HepG2 (cell line): ENCODE measurements around the gene KPNA4.

Experiments used
- ATF7-NPFF ChIP-seq: sonication (generic); formaldehyde crosslinking; IDR thresholded peaks from 2 replicates; pipeline ENCODE4 v1.8.1; 2023; ENCODE audit warnings: mild to moderate bottlenecking, low read depth, missing genetic modification reagents, moderate library complexity
- MBNL3 ChIP-seq: fragments of 250-450 bp; sonication (Bioruptor Pico); conservative IDR thresholded peaks from 2 replicates; pipeline ENCODE4 v1.8.0; 2022; ENCODE audit warnings: mild to moderate bottlenecking, inconsistent platforms
- PRPF4 ChIP-seq: fragments of 200-400 bp; formaldehyde crosslinking; IDR thresholded peaks from 2 replicates; pipeline ENCODE4 v1.6.1; 2016; ENCODE audit warnings: low read length, low read depth; ENCODE audit not compliant: poor library complexity, severe bottlenecking
- SMC3 ChIP-seq: IDR thresholded peaks from 2 replicates; pipeline ENCODE4 v1.6.1; 2011; ENCODE audit warnings: low read length, improper control_type of control experiment
- YY1 ChIP-seq: IDR thresholded peaks from 2 replicates; pipeline ENCODE4 v1.6.1; 2011; ENCODE audit warnings: low read length, low read depth, moderate library complexity, mild to moderate bottlenecking; ENCODE audit not compliant: insufficient read depth, insufficient replicate concordance
- ZNF556 ChIP-seq: sonication (generic); formaldehyde crosslinking; IDR thresholded peaks from 2 replicates; pipeline ENCODE4 v1.4.0; 2020; ENCODE audit warnings: mild to moderate bottlenecking, missing genetic modification reagents, borderline replicate concordance
- ZNF564 ChIP-seq: sonication (generic); formaldehyde crosslinking; IDR thresholded peaks from 2 replicates; pipeline ENCODE4 v1.8.1; 2023; ENCODE audit warnings: mild to moderate bottlenecking, missing genetic modification reagents
- ZNF773 ChIP-seq: sonication (generic); formaldehyde crosslinking; IDR thresholded peaks from 2 replicates; pipeline ENCODE4 v1.4.0; 2020; ENCODE audit warnings: missing genetic modification reagents, borderline replicate concordance
- TF ChIP-seq, protein P1 (sequence below): sonication (generic); formaldehyde crosslinking; IDR thresholded peaks from 2 replicates; pipeline ENCODE4 v1.4.0; 2020; ENCODE audit warnings: low read depth, mild to moderate bottlenecking, missing genetic modification reagents
- TF ChIP-seq, protein P2 (sequence below): sonication (generic); formaldehyde crosslinking; IDR thresholded peaks from 2 replicates; pipeline ENCODE4 v1.5.0; 2020; ENCODE audit warnings: mild to moderate bottlenecking, missing genetic modification reagents, moderate library complexity
- TF ChIP-seq, protein P3 (sequence below): sonication (generic); formaldehyde crosslinking; IDR thresholded peaks from 2 replicates; pipeline ENCODE4 v1.4.0; 2020; ENCODE audit warnings: missing genetic modification reagents
- TF ChIP-seq, protein P4 (sequence below): sonication (generic); formaldehyde crosslinking; IDR thresholded peaks from 2 replicates; pipeline ENCODE4 v1.4.0; 2020; ENCODE audit warnings: missing genetic modification reagents
- TF ChIP-seq, protein P5 (sequence below): sonication (generic); formaldehyde crosslinking; conservative IDR thresholded peaks from 2 replicates; pipeline ENCODE4 v1.8.1; 2023; ENCODE audit warnings: missing genetic modification reagents

DNA sequence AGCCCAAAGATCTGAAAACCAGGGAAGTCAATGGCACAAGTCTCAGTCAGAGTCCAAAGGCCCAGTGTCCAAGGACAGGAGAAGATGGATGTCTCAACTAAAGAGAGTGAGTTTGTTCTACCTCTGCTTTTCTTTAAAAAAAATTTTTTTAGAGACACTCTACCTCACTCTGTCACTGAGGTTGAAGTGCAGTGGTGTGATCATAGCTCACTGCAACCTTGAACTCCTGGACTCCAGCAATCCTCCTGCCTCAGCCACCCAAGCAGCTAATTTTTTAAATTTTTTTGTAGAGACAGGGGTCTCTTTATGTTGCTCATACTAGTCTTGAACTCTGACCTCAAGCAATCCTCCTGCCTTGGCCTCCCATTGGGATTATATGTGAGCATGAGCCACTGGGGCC is 39.9 kb upstream of the KPNA4 start:
- TF ChIP-seq ATF7-NPFF (CRISPR knock-in tag) (no peak), YY1 (no peak), PRPF4 (no peak), SMC3 (no peak), ZNF773 (CRISPR knock-in tag) (no peak), ZNF556 (CRISPR knock-in tag) (no peak), MBNL3 (CRISPR knock-in tag) (no peak), ZNF564 (CRISPR knock-in tag) (no peak)
- TF ChIP-seq, protein P1, sequence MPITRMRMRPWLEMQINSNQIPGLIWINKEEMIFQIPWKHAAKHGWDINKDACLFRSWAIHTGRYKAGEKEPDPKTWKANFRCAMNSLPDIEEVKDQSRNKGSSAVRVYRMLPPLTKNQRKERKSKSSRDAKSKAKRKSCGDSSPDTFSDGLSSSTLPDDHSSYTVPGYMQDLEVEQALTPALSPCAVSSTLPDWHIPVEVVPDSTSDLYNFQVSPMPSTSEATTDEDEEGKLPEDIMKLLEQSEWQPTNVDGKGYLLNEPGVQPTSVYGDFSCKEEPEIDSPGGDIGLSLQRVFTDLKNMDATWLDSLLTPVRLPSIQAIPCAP = no peak
- TF ChIP-seq, protein P2, sequence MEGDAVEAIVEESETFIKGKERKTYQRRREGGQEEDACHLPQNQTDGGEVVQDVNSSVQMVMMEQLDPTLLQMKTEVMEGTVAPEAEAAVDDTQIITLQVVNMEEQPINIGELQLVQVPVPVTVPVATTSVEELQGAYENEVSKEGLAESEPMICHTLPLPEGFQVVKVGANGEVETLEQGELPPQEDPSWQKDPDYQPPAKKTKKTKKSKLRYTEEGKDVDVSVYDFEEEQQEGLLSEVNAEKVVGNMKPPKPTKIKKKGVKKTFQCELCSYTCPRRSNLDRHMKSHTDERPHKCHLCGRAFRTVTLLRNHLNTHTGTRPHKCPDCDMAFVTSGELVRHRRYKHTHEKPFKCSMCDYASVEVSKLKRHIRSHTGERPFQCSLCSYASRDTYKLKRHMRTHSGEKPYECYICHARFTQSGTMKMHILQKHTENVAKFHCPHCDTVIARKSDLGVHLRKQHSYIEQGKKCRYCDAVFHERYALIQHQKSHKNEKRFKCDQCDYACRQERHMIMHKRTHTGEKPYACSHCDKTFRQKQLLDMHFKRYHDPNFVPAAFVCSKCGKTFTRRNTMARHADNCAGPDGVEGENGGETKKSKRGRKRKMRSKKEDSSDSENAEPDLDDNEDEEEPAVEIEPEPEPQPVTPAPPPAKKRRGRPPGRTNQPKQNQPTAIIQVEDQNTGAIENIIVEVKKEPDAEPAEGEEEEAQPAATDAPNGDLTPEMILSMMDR (CRISPR knock-in tag) = no peak
- TF ChIP-seq, protein P3, sequence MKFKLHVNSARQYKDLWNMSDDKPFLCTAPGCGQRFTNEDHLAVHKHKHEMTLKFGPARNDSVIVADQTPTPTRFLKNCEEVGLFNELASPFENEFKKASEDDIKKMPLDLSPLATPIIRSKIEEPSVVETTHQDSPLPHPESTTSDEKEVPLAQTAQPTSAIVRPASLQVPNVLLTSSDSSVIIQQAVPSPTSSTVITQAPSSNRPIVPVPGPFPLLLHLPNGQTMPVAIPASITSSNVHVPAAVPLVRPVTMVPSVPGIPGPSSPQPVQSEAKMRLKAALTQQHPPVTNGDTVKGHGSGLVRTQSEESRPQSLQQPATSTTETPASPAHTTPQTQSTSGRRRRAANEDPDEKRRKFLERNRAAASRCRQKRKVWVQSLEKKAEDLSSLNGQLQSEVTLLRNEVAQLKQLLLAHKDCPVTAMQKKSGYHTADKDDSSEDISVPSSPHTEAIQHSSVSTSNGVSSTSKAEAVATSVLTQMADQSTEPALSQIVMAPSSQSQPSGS (CRISPR knock-in tag) = no peak
- TF ChIP-seq, protein P4, sequence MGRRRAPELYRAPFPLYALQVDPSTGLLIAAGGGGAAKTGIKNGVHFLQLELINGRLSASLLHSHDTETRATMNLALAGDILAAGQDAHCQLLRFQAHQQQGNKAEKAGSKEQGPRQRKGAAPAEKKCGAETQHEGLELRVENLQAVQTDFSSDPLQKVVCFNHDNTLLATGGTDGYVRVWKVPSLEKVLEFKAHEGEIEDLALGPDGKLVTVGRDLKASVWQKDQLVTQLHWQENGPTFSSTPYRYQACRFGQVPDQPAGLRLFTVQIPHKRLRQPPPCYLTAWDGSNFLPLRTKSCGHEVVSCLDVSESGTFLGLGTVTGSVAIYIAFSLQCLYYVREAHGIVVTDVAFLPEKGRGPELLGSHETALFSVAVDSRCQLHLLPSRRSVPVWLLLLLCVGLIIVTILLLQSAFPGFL (CRISPR knock-in tag) = no peak
- TF ChIP-seq, protein P5, sequence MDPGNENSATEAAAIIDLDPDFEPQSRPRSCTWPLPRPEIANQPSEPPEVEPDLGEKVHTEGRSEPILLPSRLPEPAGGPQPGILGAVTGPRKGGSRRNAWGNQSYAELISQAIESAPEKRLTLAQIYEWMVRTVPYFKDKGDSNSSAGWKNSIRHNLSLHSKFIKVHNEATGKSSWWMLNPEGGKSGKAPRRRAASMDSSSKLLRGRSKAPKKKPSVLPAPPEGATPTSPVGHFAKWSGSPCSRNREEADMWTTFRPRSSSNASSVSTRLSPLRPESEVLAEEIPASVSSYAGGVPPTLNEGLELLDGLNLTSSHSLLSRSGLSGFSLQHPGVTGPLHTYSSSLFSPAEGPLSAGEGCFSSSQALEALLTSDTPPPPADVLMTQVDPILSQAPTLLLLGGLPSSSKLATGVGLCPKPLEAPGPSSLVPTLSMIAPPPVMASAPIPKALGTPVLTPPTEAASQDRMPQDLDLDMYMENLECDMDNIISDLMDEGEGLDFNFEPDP (CRISPR knock-in tag) = no peak
